ENCODE data around the gene NDUFS2. TPM values are rescaled to one million over a fixed set of nuclear protein-coding genes. Genes with fewer than 3 reads are reported as not detected.

Gene NDUFS2
- total RNA-seq, 2 donors from 2014 or later, result 46.4 to 67.2 TPM

DNA sequence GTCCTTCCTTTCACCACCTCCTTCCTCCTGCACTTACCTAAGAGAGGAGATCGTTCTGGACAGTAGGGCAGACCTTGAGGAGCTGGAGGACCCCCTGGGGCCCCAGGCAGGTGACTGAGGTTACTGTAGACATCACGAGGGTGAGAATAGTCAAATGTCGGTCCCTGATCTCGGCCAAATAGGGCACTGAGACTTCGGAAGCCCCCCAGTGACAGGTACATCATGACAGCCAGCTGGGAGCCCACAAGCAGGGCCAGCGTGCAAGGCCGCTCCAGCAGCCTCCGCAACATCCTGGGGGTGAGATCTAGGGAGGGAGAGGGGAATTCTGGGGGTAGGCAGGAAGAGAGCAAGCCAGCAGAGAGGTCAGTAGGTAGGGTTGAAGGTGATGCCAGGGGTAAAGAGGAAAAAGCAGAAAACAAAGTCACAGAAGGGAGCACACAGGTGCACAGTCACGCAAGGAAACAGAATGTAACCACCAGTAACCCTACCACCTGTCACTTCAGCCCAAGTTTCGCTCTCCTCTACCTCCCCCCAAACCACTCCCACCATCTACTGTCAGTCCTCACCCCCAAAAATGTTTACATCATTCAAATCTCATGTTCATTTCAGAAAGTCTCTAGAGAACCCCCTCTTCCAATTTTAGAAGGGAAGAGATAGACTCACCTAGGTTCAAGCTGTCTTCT, 26.3 kb upstream of the NDUFS2 start:
- Histone ChIP-seq H3K4me1 (peaks cover 41% of the 10 kb centered on the region), H3K27ac (peak overlapping the region in 1 of 4 donors; percentile 93), H3K9me3 (no peaks in the 10 kb centered on the region), H3K27me3 (no peaks in the 10 kb centered on the region), H3K4me3 (no peak overlapping the region), H3K36me3 (replicated peaks in 1 of 2; ENCODE audit: insufficient read depth in 1 of 2, low read depth in 2 of 2) (peaks cover 12 to 22% of the 10 kb centered on the region in 2 donors)
- ATAC-seq (no peak), DNase-seq (no peak)
- TF ChIP-seq POLR2A (IDR thresholded peaks at IDR 0.05), result no peak
- TF ChIP-seq, protein P1, sequence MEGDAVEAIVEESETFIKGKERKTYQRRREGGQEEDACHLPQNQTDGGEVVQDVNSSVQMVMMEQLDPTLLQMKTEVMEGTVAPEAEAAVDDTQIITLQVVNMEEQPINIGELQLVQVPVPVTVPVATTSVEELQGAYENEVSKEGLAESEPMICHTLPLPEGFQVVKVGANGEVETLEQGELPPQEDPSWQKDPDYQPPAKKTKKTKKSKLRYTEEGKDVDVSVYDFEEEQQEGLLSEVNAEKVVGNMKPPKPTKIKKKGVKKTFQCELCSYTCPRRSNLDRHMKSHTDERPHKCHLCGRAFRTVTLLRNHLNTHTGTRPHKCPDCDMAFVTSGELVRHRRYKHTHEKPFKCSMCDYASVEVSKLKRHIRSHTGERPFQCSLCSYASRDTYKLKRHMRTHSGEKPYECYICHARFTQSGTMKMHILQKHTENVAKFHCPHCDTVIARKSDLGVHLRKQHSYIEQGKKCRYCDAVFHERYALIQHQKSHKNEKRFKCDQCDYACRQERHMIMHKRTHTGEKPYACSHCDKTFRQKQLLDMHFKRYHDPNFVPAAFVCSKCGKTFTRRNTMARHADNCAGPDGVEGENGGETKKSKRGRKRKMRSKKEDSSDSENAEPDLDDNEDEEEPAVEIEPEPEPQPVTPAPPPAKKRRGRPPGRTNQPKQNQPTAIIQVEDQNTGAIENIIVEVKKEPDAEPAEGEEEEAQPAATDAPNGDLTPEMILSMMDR (IDR thresholded peaks at IDR 0.05), result no peak
- WGBS, 2 donors, result 73 to 80% methylated on average over 10 of the region's 10 CpGs
- intact Hi-C loops (cut with DNase I), result no loop called here

DNA sequence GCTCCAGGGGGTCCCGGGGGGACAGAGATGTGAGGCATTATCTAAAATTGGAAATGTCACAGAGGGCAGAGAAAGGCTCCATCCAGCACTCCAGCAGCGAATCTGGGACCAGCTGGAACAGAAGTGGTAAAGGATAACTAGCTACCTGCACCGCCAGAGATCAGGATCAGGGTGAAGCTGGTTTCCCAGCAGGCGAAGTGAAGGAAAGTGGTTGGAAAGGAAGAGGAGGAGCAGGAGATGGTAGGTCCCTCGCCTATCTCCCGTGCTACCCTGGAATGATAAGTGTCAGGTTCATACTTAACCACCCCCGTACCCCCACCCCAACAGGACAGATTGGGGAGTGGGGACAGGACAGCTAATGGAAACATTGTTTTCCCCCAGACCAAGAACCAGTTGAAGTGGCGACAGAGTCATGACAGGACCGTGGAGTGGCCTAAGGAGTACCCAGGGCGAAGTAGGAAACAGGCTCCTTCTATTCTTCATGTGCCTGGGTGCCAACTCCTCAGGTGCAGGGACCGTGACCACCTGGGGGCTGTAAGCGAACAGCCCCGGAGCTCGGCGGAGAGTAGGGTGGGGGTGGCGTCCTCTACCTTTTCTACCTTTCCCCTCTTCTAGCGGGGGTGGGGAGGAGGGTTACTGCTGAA, 25.6 kb upstream of the NDUFS2 start:
- intact Hi-C loops (cut with DNase I), result no loop called here
- peak; percentile 16 for ATAC-seq
- TF ChIP-seq POLR2A (IDR thresholded peaks at IDR 0.05), result no peak
- TF ChIP-seq, protein P1 (IDR thresholded peaks at IDR 0.05), result no peak
- Histone ChIP-seq H3K36me3 (replicated peaks in 1 of 2; ENCODE audit: insufficient read depth in 1 of 2, low read depth in 2 of 2) (peaks cover 5 to 17% of the 10 kb centered on the region in 2 donors), H3K4me1 (peaks cover 40% of the 10 kb centered on the region), H3K27me3 (no peaks in the 10 kb centered on the region), H3K4me3 (peak overlapping the region; percentile 48 to 65), H3K27ac (peak overlapping the region; percentile 81 to 93 (median 91)), H3K9me3 (no peaks in the 10 kb centered on the region)
- WGBS, 2 donors, result 4 to 8% methylated on average over 15 to 17 of the region's 17 CpGs
- no peak for DNase-seq

DNA sequence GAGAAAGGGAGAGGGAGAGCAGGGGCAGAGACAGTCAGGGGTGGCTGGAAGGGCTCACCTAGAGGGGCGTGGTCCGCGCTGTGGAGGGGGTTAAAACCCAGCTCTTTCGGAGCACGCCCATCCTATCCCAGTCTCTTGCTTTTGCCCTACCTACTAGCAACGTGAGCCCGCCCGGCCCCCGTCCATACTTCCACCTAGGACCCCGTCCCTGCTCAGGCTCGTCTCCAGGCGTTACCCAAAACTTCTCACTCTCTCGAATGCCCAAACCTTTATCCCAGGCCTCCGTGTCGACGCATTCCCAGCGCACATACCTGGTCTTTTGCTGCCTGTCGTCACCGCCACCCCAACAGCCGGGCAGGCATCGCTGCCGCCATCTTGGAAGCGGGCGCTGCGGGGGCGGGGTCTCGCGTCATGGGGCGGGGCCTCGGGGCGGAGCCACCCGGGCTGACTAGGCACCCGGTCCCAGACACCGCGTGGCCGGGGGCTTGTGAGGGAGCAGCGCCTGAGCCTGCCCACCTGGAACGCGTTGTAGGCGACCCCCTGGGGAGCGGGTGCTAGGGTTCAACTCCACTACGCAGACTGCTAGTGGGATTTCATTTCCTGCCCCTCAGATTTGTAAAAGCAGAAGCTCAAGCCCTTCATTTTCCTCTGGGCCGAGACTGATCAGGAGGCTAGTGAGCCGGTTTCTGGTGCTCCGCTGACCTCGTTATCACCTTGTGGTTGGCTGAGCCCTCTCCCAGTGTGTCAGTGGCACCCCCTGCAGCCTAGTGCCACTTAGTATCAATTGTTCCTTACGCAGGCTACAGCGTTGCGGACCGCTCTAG, 24.8 kb upstream of the NDUFS2 start, which contains the start of gene B4GALT3:
TSS of gene B4GALT3 (minus strand) at position 396 of the 824 bp plus-strand sequence. CDS start 1,447 bp downstream, outside the sequence.
- Histone ChIP-seq H3K4me3 (peak within 1 kb of the TSS; percentile 48 to 65), H3K4me1 (peaks cover 37% of the 10 kb centered on the region), H3K36me3 (replicated peaks in 1 of 2; ENCODE audit: insufficient read depth in 1 of 2, low read depth in 2 of 2) (peaks cover 0 to 11% of the 10 kb centered on the region in 2 donors), H3K27me3 (no peaks in the 10 kb centered on the region), H3K27ac (peak within 1 kb of the TSS; percentile 81 to 93 (median 91)), H3K9me3 (no peaks in the 10 kb centered on the region)
- peak; percentile 71 to 91 (median 87) for TF ChIP-seq POLR2A (IDR thresholded peaks at IDR 0.05)
- TF ChIP-seq, protein P1 (IDR thresholded peaks at IDR 0.05), result peak in 5 of 7 experiments; percentile 10 to 45 (median 33)
- DNase-seq (peak; percentile 89 to 93 (median 91)), ATAC-seq (peak; percentile 97)
- intact Hi-C loops (cut with DNase I), result no loop called here
- whole genome bisulfite sequencing, 2 donors, result 1 to 5% methylated on average over 20 to 43 of the region's 50 CpGs

DNA sequence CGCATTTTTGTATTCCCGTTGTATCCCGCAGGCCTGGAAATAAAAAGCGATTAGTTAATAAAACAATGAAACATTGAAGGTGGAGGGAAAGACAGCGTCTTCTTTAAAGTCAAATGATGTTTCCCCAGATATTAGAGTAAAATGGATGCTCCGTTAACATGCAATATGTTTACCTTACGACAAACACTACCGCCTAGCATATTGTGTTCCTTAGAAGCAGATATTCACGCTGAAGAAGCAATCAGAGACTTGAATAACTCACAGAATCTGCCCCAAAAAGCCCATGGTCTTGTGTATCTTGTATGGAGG, 24.3 kb upstream of the NDUFS2 start:
- TF ChIP-seq, protein P1 (IDR thresholded peaks at IDR 0.05), result no peak
- no peak for TF ChIP-seq POLR2A (IDR thresholded peaks at IDR 0.05)
- intact Hi-C loops (cut with DNase I), result no loop called here
- no peaks in the 10 kb centered on the region for H3K9me3 ChIP-seq
- WGBS, 2 donors, result 17 to 23% methylated on average over 9 of the region's 9 CpGs
- ATAC-seq (peak; percentile 1), DNase-seq (no peak)
- H3K4me3 ChIP-seq, result no peak overlapping the region
- H3K4me1 ChIP-seq, result peaks cover 33% of the 10 kb centered on the region
- H3K27ac ChIP-seq, result peak overlapping the region; percentile 81 to 93 (median 91)
- H3K27me3 ChIP-seq, result no peaks in the 10 kb centered on the region
- H3K36me3 ChIP-seq (replicated peaks in 1 of 2; ENCODE audit: insufficient read depth in 1 of 2, low read depth in 2 of 2), result peaks cover 0 to 10% of the 10 kb centered on the region in 2 donors
